ENCODE measurements around the gene NCAPD3.

DNA sequence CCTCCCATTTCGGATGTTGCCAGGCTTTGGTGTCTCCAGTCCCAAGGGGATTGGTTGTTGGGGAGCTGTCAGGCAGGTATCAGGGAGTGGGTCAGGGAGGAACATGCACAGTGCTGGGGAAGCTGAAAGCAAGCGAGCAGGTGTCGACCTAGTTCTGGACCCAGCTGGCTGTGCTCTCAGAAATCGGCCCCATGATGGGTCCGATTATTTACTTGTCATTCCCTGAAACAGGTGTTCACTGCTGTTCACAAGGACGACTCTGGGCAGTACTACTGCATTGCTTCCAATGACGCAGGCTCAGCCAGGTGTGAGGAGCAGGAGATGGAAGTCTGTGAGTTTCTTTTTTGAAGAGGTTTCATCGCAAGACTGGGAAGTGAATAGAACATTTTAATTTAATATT is 78.1 kb downstream of the NCAPD3 start:
- TF ChIP-seq YY1 (IDR thresholded peaks at IDR 0.05): no peak
- TF ChIP-seq, protein P1, sequence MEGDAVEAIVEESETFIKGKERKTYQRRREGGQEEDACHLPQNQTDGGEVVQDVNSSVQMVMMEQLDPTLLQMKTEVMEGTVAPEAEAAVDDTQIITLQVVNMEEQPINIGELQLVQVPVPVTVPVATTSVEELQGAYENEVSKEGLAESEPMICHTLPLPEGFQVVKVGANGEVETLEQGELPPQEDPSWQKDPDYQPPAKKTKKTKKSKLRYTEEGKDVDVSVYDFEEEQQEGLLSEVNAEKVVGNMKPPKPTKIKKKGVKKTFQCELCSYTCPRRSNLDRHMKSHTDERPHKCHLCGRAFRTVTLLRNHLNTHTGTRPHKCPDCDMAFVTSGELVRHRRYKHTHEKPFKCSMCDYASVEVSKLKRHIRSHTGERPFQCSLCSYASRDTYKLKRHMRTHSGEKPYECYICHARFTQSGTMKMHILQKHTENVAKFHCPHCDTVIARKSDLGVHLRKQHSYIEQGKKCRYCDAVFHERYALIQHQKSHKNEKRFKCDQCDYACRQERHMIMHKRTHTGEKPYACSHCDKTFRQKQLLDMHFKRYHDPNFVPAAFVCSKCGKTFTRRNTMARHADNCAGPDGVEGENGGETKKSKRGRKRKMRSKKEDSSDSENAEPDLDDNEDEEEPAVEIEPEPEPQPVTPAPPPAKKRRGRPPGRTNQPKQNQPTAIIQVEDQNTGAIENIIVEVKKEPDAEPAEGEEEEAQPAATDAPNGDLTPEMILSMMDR (IDR thresholded peaks at IDR 0.05; ENCODE audit: low read depth, low read length, missing input control): no peak
- TF ChIP-seq, protein P2, sequence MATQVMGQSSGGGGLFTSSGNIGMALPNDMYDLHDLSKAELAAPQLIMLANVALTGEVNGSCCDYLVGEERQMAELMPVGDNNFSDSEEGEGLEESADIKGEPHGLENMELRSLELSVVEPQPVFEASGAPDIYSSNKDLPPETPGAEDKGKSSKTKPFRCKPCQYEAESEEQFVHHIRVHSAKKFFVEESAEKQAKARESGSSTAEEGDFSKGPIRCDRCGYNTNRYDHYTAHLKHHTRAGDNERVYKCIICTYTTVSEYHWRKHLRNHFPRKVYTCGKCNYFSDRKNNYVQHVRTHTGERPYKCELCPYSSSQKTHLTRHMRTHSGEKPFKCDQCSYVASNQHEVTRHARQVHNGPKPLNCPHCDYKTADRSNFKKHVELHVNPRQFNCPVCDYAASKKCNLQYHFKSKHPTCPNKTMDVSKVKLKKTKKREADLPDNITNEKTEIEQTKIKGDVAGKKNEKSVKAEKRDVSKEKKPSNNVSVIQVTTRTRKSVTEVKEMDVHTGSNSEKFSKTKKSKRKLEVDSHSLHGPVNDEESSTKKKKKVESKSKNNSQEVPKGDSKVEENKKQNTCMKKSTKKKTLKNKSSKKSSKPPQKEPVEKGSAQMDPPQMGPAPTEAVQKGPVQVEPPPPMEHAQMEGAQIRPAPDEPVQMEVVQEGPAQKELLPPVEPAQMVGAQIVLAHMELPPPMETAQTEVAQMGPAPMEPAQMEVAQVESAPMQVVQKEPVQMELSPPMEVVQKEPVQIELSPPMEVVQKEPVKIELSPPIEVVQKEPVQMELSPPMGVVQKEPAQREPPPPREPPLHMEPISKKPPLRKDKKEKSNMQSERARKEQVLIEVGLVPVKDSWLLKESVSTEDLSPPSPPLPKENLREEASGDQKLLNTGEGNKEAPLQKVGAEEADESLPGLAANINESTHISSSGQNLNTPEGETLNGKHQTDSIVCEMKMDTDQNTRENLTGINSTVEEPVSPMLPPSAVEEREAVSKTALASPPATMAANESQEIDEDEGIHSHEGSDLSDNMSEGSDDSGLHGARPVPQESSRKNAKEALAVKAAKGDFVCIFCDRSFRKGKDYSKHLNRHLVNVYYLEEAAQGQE (IDR thresholded peaks at IDR 0.05): no peak
- no peak for TF ChIP-seq EGR1 (IDR thresholded peaks at IDR 0.05; ENCODE audit: low read depth in 2 of 2)
- TF ChIP-seq JUND (IDR thresholded peaks at IDR 0.05): no peak
- TF ChIP-seq, protein P3, sequence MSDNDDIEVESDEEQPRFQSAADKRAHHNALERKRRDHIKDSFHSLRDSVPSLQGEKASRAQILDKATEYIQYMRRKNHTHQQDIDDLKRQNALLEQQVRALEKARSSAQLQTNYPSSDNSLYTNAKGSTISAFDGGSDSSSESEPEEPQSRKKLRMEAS (IDR thresholded peaks at IDR 0.05): no peak
- no peak for TF ChIP-seq TAF1 (conservative IDR thresholded peaks at IDR 0.05)
- TF ChIP-seq, protein P4, sequence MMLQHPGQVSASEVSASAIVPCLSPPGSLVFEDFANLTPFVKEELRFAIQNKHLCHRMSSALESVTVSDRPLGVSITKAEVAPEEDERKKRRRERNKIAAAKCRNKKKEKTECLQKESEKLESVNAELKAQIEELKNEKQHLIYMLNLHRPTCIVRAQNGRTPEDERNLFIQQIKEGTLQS (IDR thresholded peaks at IDR 0.05): no peak
- TF ChIP-seq RXRA (IDR thresholded peaks at IDR 0.05): no peak
- TF ChIP-seq GABPA (IDR thresholded peaks at IDR 0.05 in 1 of 2, conservative IDR thresholded peaks at IDR 0.05 in 1 of 2): no peak
- TF ChIP-seq FOXA2 (IDR thresholded peaks at IDR 0.05): no peak

Data from liver (tissue), 3 donors.